ENCODE measurements around the gene LPAR6. TPM values are rescaled to one million over a fixed set of nuclear protein-coding genes. Genes with fewer than 3 reads are reported as not detected.

LPAR6 gene
- total and polyA plus RNA-seq, 2 of the 13 experiments (the other 11 are each of a cell fraction or from before 2014, with no cell fraction given): 24.4 to 149 TPM

- TF ChIP-seq GLI4 (CRISPR knock-in tag; IDR thresholded peaks at IDR 0.05; ENCODE audit: borderline replicate concordance) (no peak), HNF4G (IDR thresholded peaks at IDR 0.05; ENCODE audit: borderline replicate concordance, low read depth, low read length) (no peak), HNF4G (CRISPR knock-in tag; IDR thresholded peaks at IDR 0.05; ENCODE audit: borderline replicate concordance, low read depth) (no peak), PPARG (CRISPR knock-in tag; conservative IDR thresholded peaks at IDR 0.05) (peak; percentile 53; the same call in 1 of the 2 replicates), NCOA1 (CRISPR knock-in tag; IDR thresholded peaks at IDR 0.05) (no peak), ZNF564 (CRISPR knock-in tag; IDR thresholded peaks at IDR 0.05) (no peak), TOE1 (CRISPR knock-in tag; IDR thresholded peaks at IDR 0.05) (no peak), GMEB2 (CRISPR knock-in tag; IDR thresholded peaks at IDR 0.05; ENCODE audit: low read depth) (no peak), KAT2B (IDR thresholded peaks at IDR 0.05; ENCODE audit: borderline replicate concordance, low read depth, low read length) (no peak), IRF9 (CRISPR knock-in tag; IDR thresholded peaks at IDR 0.05; ENCODE audit: borderline replicate concordance) (no peak), GRHL1 (CRISPR knock-in tag; conservative IDR thresholded peaks at IDR 0.05) (no peak), MEIS2 (CRISPR knock-in tag; IDR thresholded peaks at IDR 0.05) (no peak), FOXP1 (IDR thresholded peaks at IDR 0.05) (no peak), FOXP1 (CRISPR knock-in tag; IDR thresholded peaks at IDR 0.05) (peak; percentile 76), ZNF512 (CRISPR knock-in tag; IDR thresholded peaks at IDR 0.05) (no peak), BRF2 (CRISPR knock-in tag; IDR thresholded peaks at IDR 0.05) (no peak), TAF15 (IDR thresholded peaks at IDR 0.05; ENCODE audit: low read depth, low read length, poor library complexity, severe bottlenecking) (no peak), ZNF720 (CRISPR knock-in tag; IDR thresholded peaks at IDR 0.05) (no peak), ZNF816 (CRISPR knock-in tag; IDR thresholded peaks at IDR 0.05; ENCODE audit: borderline replicate concordance) (no peak), ZBTB8A (CRISPR knock-in tag; IDR thresholded peaks at IDR 0.05; ENCODE audit: borderline replicate concordance, low read depth) (no peak), PAF1 (CRISPR knock-in tag; IDR thresholded peaks at IDR 0.05) (no peak), TFE3 (CRISPR knock-in tag; IDR thresholded peaks at IDR 0.05) (no peak)
Observed at GRCh38 chr13:48397744-48398143, 15.2 kb downstream of the LPAR6 start (continued).

Data from HepG2 (cell line).